CD14-positive monocyte (primary cell): ENCODE results near the gene DNM2. TPM values are rescaled to one million over a fixed set of nuclear protein-coding genes. Genes with fewer than 3 reads are reported as not detected.

Experiments used
- DNase-seq, 3 donors: peaks; one replicate each; pipeline ENCODE4 v3.0.0-alpha.2; 2011 to 2022
- H2AFZ ChIP-seq: 2 replicates; pipeline ENCODE4 v1.6.0; 2012; ENCODE audit warnings: mild to moderate bottlenecking, low read depth, low read length, inconsistent platforms; ENCODE audit not compliant: insufficient read depth, poor library complexity, severe bottlenecking
- H3K27ac ChIP-seq, 2 donors: 1 replicate in 1 of 2; 2 replicates in 1 of 2; pipeline ENCODE4 v1.5.1; 2012 to 2013; ENCODE audit warnings: low read length in 2 of 2, control low read depth in 1 of 2, inconsistent platforms in 1 of 2, low read depth in 1 of 2, mild to moderate bottlenecking in 1 of 2
- H3K27me3 ChIP-seq, 2 donors: one replicate each; pipeline versions ENCODE4 v1.6.0 to v1.6.1; 2011 to 2013; ENCODE audit warnings: low read length in 2 of 2; ENCODE audit not compliant: control insufficient read depth in 2 of 2, insufficient read depth in 2 of 2
- H3K36me3 ChIP-seq, 2 donors: replicated peaks in 1 of 2; 1 replicate in 1 of 2; 2 replicates in 1 of 2; pipeline versions ENCODE4 v1.5.1 to v1.6.1; 2012 to 2013; ENCODE audit warnings: low read length in 2 of 2, control low read depth in 1 of 2, inconsistent platforms in 1 of 2, mild to moderate bottlenecking in 1 of 2; ENCODE audit not compliant: insufficient read depth in 2 of 2, control insufficient read depth in 1 of 2
- H3K4me1 ChIP-seq, 2 donors: 1 replicate in 1 of 2; 2 replicates in 1 of 2; pipeline versions ENCODE4 v1.5.1 to v1.6.1; 2012 to 2013; ENCODE audit warnings: low read length in 2 of 2, control low read depth in 1 of 2, inconsistent platforms in 1 of 2, mild to moderate bottlenecking in 1 of 2, moderate library complexity in 1 of 2; ENCODE audit not compliant: insufficient read depth in 2 of 2, control insufficient read depth in 1 of 2
- H3K4me2 ChIP-seq: replicated peaks from 2 replicates; pipeline ENCODE3; 2012; ENCODE audit warnings: low read length, moderate library complexity, mild to moderate bottlenecking; ENCODE audit not compliant: poor library complexity, severe bottlenecking; ENCODE audit errors: extremely low read depth
- H3K4me3 ChIP-seq, 3 experiments: fragments of 200-600 bp in 1 of 3; sonication (generic) in 1 of 3; replicated peaks in 1 of 3; 1 replicate in 2 of 3; 2 replicates in 1 of 3; pipeline ENCODE4 v1.5.1; 2011 to 2013; ENCODE audit warnings: low read length in 3 of 3, mild to moderate bottlenecking in 3 of 3, control low read depth in 2 of 3, low read depth in 2 of 3, inconsistent platforms in 1 of 3, moderate library complexity in 1 of 3
- H3K79me2 ChIP-seq: 2 replicates; pipeline ENCODE4 v1.6.0; 2012; ENCODE audit warnings: mild to moderate bottlenecking, control low read depth, inconsistent platforms, low read length, moderate library complexity; ENCODE audit not compliant: insufficient read depth
- H3K9ac ChIP-seq: 2 replicates; pipeline ENCODE4 v1.6.0; 2017; ENCODE audit warnings: low read length, mild to moderate bottlenecking; ENCODE audit not compliant: insufficient read depth, poor library complexity, severe bottlenecking
- H3K9me3 ChIP-seq, 2 donors: replicated peaks in 1 of 2; 1 replicate in 1 of 2; 2 replicates in 1 of 2; pipeline versions ENCODE4 v1.5.1 to v1.6.1; 2012 to 2013; ENCODE audit warnings: low read length in 2 of 2, control low read depth in 1 of 2; ENCODE audit not compliant: control insufficient read depth in 1 of 2, insufficient read depth in 1 of 2
- H4K20me1 ChIP-seq: 2 replicates; pipeline ENCODE4 v1.6.0; 2012; ENCODE audit warnings: mild to moderate bottlenecking, low read length, control low read depth, moderate library complexity; ENCODE audit not compliant: insufficient read depth
- H3K27ac Mint-ChIP-seq, 7 donors: one replicate each; pipeline ENCODE4 v1.8.0; 2020; ENCODE audit warnings: mild to moderate bottlenecking in 7 of 7, mixed read lengths in 7 of 7, moderate library complexity in 6 of 7, inconsistent platforms in 2 of 7
- H3K27me3 Mint-ChIP-seq, 3 donors: one replicate each; pipeline ENCODE4 v1.8.0; 2021 to 2022; ENCODE audit warnings: low read depth in 3 of 3, mild to moderate bottlenecking in 3 of 3, mixed read lengths in 3 of 3, moderate library complexity in 3 of 3, inconsistent platforms in 1 of 3
- H3K36me3 Mint-ChIP-seq, 2 donors: one replicate each; pipeline ENCODE4 v1.8.0; 2020; ENCODE audit warnings: mixed read lengths in 2 of 2, inconsistent platforms in 1 of 2, mild to moderate bottlenecking in 1 of 2
- H3K4me1 Mint-ChIP-seq: one replicate; pipeline ENCODE4 v1.8.0; 2020; ENCODE audit warnings: mild to moderate bottlenecking, mixed read lengths
- H3K4me3 Mint-ChIP-seq, 2 donors: one replicate each; pipeline ENCODE4 v1.8.0; 2020; ENCODE audit warnings: mild to moderate bottlenecking in 2 of 2, mixed read lengths in 2 of 2, moderate library complexity in 1 of 2
- H3K9me3 Mint-ChIP-seq, 7 donors: one replicate each; pipeline ENCODE4 v1.8.0; 2020 to 2022; ENCODE audit warnings: mixed read lengths in 7 of 7, mild to moderate bottlenecking in 6 of 7, moderate library complexity in 6 of 7, inconsistent platforms in 2 of 7
- CTCF ChIP-seq: fragments of 200-600 bp; IDR thresholded peaks from one replicate; pipeline ENCODE4 v1.8.0; 2022; ENCODE audit warnings: antibody characterized with exemption, mild to moderate bottlenecking
- WGBS: methylation state at CpG from one replicate; pipeline ENCODE4 v1.1.5; 2013; ENCODE audit warnings: missing lambda C conversion rate; ENCODE audit not compliant: insufficient coverage; 5-methylcytosine and 5-hydroxymethylcytosine counted together
- intact Hi-C, 2 donors: fragments of 100-400 bp; cut with micrococcal nuclease; formaldehyde crosslinking; loops; one replicate each; pipeline versions ENCODE4 v1.15.0 to v1.15.1; 2023
- polyA plus RNA-seq, 3 donors: library from polyadenylated mRNA; depleted of rRNA in 1 of 3; unstranded in 2 of 3; stranded (reverse) in 1 of 3; fragments of 300-500 nt in 2 of 3; fragments of >200 nt in 1 of 3; fragmentation: Illumina TruSeq in 2 of 3; gene quantifications; 1 replicate in 2 of 3; 2 replicates in 1 of 3; pipeline ENCODE4 v1.2.3, GENCODE V29; 2012 to 2021

DNM2 gene
- polyA plus RNA-seq, 3 donors = 53.0 to 186 (median 69.5) TPM

GRCh38 chr19:10752237-10752912 is 34.5 kb downstream of the DNM2 start:
- no peak overlapping the region for H3K4me3 Mint-ChIP-seq
- Histone ChIP-seq H3K27ac (peak overlapping the region; percentile 7 to 87), H3K36me3 (peaks cover 0 to 2% of the 10 kb centered on the region in 2 donors)

More at GRCh38 chr19:10752237-10752912, 34.5 kb downstream of the DNM2 start:
- H3K27ac Mint-ChIP-seq = peak overlapping the region in 6 of 7 donors; percentile 73 to 97 (median 94)
- Histone ChIP-seq H3K4me3 (no peak overlapping the region), H4K20me1 (peaks cover 97% of the 10 kb centered on the region), H3K4me2 (no peak overlapping the region), H3K9ac (no peak overlapping the region), H2AFZ (no peak overlapping the region), H3K27me3 (no peaks in the 10 kb centered on the region), H3K9me3 (no peaks in the 10 kb centered on the region), H3K4me1 (peaks cover 73 to 86% of the 10 kb centered on the region in 2 donors), H3K79me2 (peaks cover 100% of the 10 kb centered on the region)
- H3K36me3 Mint-ChIP-seq = peaks cover 4 to 14% of the 10 kb centered on the region in 2 donors
- H3K4me1 Mint-ChIP-seq = peaks cover 83% of the 10 kb centered on the region
- intact Hi-C loops = no loop called here
- WGBS = 92% methylated on average over 4 of the region's 8 CpGs
- no peak for DNase-seq
- H3K27me3 Mint-ChIP-seq = peaks cover 0 to 4% (median 0%) of the 10 kb centered on the region in 3 donors
- H3K9me3 Mint-ChIP-seq = peaks cover 0 to 3% (median 0%) of the 10 kb centered on the region in 7 donors
- TF ChIP-seq CTCF = no peak
